ENCODE data around the gene DDX56. TPM values are rescaled to one million over a fixed set of nuclear protein-coding genes. Genes with fewer than 3 reads are reported as not detected.

DDX56 gene
- polyA plus RNA-seq, 1 of the 3 experiments (the other 2 are of a cell fraction): 97.1 TPM

DNA sequence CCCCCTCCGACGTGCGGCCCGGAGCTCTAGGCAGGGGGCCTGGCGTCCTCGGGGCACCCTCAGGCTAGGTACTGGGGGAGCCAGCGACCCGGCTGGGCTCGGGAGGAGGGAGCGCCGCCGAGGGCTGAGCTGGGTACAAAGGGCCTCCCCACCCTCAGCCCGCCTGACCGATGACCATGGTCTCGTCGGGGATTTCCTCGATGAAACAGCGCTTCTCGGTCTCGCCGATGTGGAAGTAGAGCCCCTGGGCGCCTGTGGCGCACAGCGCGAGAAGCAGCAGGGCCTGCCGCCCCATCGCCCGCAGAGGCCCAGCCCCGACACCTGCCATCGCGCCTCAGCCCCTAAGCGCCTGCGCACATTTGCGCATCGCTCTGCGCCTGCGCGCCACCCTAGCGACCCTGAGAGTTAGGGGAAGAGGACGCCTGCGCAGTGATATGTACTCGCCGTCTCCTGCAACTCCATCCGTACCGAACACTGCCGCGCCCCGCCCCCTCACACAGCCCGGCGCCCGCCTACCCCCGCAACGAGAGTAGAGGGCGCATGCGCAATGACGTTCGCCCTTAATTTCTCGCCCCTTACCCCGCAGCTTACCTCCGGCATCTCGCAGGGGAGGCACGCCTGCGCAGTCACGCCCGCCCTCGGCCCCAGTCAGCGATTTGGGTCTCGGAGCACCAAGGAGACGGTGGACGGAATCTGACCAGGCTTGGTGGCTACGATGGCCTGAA is 8.3 kb upstream of the DDX56 start, which contains the start of gene TMED4:
Gene TMED4 (minus strand): TSS at position 353 of the 725 bp plus-strand sequence. CDS start 25 bp downstream, at position 328.
- Histone ChIP-seq H3K9me2 (no peaks in the 10 kb centered on the region), H3K27ac (ENCODE audit: low read depth in 2 of 2, low read length in 1 of 2) (peak within 1 kb of the TSS; percentile 90 to 94), H3K9ac (peak within 1 kb of the TSS; percentile 83), H3K4me2 (peak within 1 kb of the TSS; percentile 97), H2AFZ (ENCODE audit: low read depth) (peak within 1 kb of the TSS; percentile 90), H3K4me1 (ENCODE audit: control insufficient read depth in 1 of 2, insufficient read depth in 2 of 2, low read depth in 1 of 2, low read length in 1 of 2) (peaks cover 5 to 15% of the 10 kb centered on the region in 2 experiments; a peak in 2 of 4 replicates), H3K36me3 (replicated peaks in 1 of 2; ENCODE audit: control insufficient read depth in 1 of 2, insufficient read depth in 2 of 2, low read length in 1 of 2) (peaks cover 22 to 28% of the 10 kb centered on the region in 2 experiments), H3K4me3 (ENCODE audit: low read depth in 2 of 2, low read length in 1 of 2) (peak within 1 kb of the TSS; percentile 82 to 95), H3F3A (replicated peaks; ENCODE audit: insufficient read depth) (peaks cover 12% of the 10 kb centered on the region), H3K9me3 (no peaks in the 10 kb centered on the region), H3K27me3 (ENCODE audit: insufficient read depth) (no peaks in the 10 kb centered on the region), H4K20me1 (ENCODE audit: insufficient read depth) (no peaks in the 10 kb centered on the region), H3K79me2 (ENCODE audit: insufficient read depth) (peaks cover 40% of the 10 kb centered on the region)
- CTCF ChIA-PET: interaction anchor here (0.8 to 12.5 kb wide), 9 partner anchors 10 to 554 kb away, joined by 3 to 98 read pairs (median 6); partner anchors contain the start of gene OGDH
- DNase-seq: peak; percentile 100
- POLR2A ChIA-PET: interaction anchor here (0.6 to 2.3 kb wide), 13 partner anchors 9 to 391 kb away, joined by 3 to 24 read pairs (median 5); partner anchors contain the start of genes DDX56, H2AZ2, OGDH and PURB
- WGBS (ENCODE audit: low lambda C conversion rate): under 1% methylated on average over 31 of the region's 71 CpGs
- TF ChIP-seq TEAD4 (IDR thresholded peaks at IDR 0.05; ENCODE audit: borderline replicate concordance, insufficient read depth) (no peak), TAF1 (IDR thresholded peaks at IDR 0.05; ENCODE audit: borderline replicate concordance, low read depth, low read length) (peak; percentile 84), MXI1 (IDR thresholded peaks at IDR 0.05; ENCODE audit: low read depth, low read length) (peak; percentile 87), RXRA (IDR thresholded peaks at IDR 0.05; ENCODE audit: borderline replicate concordance, low read depth) (no peak), CHD2 (IDR thresholded peaks at IDR 0.05; ENCODE audit: low read length, partially characterized antibody) (peak; percentile 92), JUND (IDR thresholded peaks at IDR 0.05) (no peak), EZH2phosphoT487 (IDR thresholded peaks at IDR 0.05; ENCODE audit: borderline replicate concordance, low read depth) (no peak), NRF1 (IDR thresholded peaks at IDR 0.05; ENCODE audit: low read depth, low read length) (peak; percentile 96), ELF1 (IDR thresholded peaks at IDR 0.05) (no peak), RCOR1 (IDR thresholded peaks at IDR 0.05; ENCODE audit: low read length) (peak; percentile 30; the same call in 1 of the 2 replicates), SIN3A (IDR thresholded peaks at IDR 0.05; ENCODE audit: borderline replicate concordance, low read depth, low read length) (peak; percentile 42; the same call in 1 of the 2 replicates), EP300 (IDR thresholded peaks at IDR 0.05; ENCODE audit: borderline replicate concordance in 1 of 2, low read depth in 1 of 2, low read length in 1 of 2) (no peak), TCF12 (IDR thresholded peaks at IDR 0.05) (no peak), FOSL2 (IDR thresholded peaks at IDR 0.05; ENCODE audit: borderline replicate concordance, low read depth) (no peak), GATA2 (CRISPR knock-in tag; IDR thresholded peaks at IDR 0.05) (no peak), FOXJ3 (CRISPR knock-in tag; IDR thresholded peaks at IDR 0.05) (no peak), FOXM1 (IDR thresholded peaks at IDR 0.05; ENCODE audit: low read depth) (no peak), RAD21 (IDR thresholded peaks at IDR 0.05; ENCODE audit: low read length) (no peak)
- TF ChIP-seq, protein P1, sequence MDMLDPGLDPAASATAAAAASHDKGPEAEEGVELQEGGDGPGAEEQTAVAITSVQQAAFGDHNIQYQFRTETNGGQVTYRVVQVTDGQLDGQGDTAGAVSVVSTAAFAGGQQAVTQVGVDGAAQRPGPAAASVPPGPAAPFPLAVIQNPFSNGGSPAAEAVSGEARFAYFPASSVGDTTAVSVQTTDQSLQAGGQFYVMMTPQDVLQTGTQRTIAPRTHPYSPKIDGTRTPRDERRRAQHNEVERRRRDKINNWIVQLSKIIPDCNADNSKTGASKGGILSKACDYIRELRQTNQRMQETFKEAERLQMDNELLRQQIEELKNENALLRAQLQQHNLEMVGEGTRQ (IDR thresholded peaks at IDR 0.05; ENCODE audit: borderline replicate concordance, low read depth, low read length): no peak
- TF ChIP-seq, protein P2, sequence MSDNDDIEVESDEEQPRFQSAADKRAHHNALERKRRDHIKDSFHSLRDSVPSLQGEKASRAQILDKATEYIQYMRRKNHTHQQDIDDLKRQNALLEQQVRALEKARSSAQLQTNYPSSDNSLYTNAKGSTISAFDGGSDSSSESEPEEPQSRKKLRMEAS (IDR thresholded peaks at IDR 0.05; ENCODE audit: low read depth): no peak; the same call in none of the 2 replicates
- TF ChIP-seq, protein P3, sequence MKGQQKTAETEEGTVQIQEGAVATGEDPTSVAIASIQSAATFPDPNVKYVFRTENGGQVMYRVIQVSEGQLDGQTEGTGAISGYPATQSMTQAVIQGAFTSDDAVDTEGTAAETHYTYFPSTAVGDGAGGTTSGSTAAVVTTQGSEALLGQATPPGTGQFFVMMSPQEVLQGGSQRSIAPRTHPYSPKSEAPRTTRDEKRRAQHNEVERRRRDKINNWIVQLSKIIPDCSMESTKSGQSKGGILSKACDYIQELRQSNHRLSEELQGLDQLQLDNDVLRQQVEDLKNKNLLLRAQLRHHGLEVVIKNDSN (IDR thresholded peaks at IDR 0.05; ENCODE audit: borderline replicate concordance, low read depth): no peak
- TF ChIP-seq, protein P4, sequence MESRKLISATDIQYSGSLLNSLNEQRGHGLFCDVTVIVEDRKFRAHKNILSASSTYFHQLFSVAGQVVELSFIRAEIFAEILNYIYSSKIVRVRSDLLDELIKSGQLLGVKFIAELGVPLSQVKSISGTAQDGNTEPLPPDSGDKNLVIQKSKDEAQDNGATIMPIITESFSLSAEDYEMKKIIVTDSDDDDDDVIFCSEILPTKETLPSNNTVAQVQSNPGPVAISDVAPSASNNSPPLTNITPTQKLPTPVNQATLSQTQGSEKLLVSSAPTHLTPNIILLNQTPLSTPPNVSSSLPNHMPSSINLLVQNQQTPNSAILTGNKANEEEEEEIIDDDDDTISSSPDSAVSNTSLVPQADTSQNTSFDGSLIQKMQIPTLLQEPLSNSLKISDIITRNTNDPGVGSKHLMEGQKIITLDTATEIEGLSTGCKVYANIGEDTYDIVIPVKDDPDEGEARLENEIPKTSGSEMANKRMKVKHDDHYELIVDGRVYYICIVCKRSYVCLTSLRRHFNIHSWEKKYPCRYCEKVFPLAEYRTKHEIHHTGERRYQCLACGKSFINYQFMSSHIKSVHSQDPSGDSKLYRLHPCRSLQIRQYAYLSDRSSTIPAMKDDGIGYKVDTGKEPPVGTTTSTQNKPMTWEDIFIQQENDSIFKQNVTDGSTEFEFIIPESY (IDR thresholded peaks at IDR 0.05; ENCODE audit: borderline replicate concordance, low read depth): peak; percentile 45; the same call in 1 of the 2 replicates
- TF ChIP-seq, protein P5, sequence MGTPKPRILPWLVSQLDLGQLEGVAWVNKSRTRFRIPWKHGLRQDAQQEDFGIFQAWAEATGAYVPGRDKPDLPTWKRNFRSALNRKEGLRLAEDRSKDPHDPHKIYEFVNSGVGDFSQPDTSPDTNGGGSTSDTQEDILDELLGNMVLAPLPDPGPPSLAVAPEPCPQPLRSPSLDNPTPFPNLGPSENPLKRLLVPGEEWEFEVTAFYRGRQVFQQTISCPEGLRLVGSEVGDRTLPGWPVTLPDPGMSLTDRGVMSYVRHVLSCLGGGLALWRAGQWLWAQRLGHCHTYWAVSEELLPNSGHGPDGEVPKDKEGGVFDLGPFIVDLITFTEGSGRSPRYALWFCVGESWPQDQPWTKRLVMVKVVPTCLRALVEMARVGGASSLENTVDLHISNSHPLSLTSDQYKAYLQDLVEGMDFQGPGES (IDR thresholded peaks at IDR 0.05; ENCODE audit: low read depth, low read length): no peak
- TF ChIP-seq, protein P6, sequence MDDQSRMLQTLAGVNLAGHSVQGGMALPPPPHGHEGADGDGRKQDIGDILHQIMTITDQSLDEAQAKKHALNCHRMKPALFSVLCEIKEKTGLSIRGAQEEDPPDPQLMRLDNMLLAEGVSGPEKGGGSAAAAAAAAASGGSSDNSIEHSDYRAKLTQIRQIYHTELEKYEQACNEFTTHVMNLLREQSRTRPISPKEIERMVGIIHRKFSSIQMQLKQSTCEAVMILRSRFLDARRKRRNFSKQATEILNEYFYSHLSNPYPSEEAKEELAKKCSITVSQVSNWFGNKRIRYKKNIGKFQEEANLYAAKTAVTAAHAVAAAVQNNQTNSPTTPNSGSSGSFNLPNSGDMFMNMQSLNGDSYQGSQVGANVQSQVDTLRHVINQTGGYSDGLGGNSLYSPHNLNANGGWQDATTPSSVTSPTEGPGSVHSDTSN (IDR thresholded peaks at IDR 0.05): no peak
- TF ChIP-seq, protein P7, sequence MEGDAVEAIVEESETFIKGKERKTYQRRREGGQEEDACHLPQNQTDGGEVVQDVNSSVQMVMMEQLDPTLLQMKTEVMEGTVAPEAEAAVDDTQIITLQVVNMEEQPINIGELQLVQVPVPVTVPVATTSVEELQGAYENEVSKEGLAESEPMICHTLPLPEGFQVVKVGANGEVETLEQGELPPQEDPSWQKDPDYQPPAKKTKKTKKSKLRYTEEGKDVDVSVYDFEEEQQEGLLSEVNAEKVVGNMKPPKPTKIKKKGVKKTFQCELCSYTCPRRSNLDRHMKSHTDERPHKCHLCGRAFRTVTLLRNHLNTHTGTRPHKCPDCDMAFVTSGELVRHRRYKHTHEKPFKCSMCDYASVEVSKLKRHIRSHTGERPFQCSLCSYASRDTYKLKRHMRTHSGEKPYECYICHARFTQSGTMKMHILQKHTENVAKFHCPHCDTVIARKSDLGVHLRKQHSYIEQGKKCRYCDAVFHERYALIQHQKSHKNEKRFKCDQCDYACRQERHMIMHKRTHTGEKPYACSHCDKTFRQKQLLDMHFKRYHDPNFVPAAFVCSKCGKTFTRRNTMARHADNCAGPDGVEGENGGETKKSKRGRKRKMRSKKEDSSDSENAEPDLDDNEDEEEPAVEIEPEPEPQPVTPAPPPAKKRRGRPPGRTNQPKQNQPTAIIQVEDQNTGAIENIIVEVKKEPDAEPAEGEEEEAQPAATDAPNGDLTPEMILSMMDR (IDR thresholded peaks at IDR 0.05): no peak
